Endothelial cell of umbilical vein (primary cell): ENCODE measurements around the gene KCNMB2.

Experiments used
- CTCF ChIP-seq, 2 donors: IDR thresholded peaks; 1 replicate in 1 of 2; 2 replicates in 1 of 2; pipeline ENCODE4 v1.5.1; 2011; ENCODE audit warnings: low read length in 2 of 2, mild to moderate bottlenecking in 2 of 2, moderate library complexity in 2 of 2, control low read depth in 1 of 2, inconsistent platforms in 1 of 2, low read depth in 1 of 2; ENCODE audit not compliant: insufficient read depth in 1 of 2; ENCODE audit errors: extremely low read depth in 1 of 2
- EZH2 ChIP-seq: IDR thresholded peaks from 2 replicates; pipeline ENCODE4 v1.6.1; 2012; ENCODE audit warnings: borderline replicate concordance, low read depth, mild to moderate bottlenecking, moderate library complexity, low read length, inconsistent platforms; ENCODE audit not compliant: severe bottlenecking
- JUN ChIP-seq: IDR thresholded peaks from 2 replicates; pipeline ENCODE4 v1.6.1; 2011; ENCODE audit warnings: borderline replicate concordance, low read depth; ENCODE audit not compliant: insufficient read length, insufficient read depth

GRCh38 chr3:178875157-178875556 is 338.9 kb downstream of the KCNMB2 start:
- TF ChIP-seq JUN (no peak), CTCF (IDR thresholded peaks at IDR 0.05; ENCODE audit: extremely low read depth in 1 of 2, insufficient read depth in 1 of 2, low read depth in 1 of 2, low read length in 2 of 2) (no peak), EZH2 (no peak)
